CD4-positive, CD25-positive, alpha-beta regulatory T cell (primary cell): Measurements from ENCODE around the gene CIB4. TPM values are rescaled to one million over a fixed set of nuclear protein-coding genes. Genes with fewer than 3 reads are reported as not detected.

Experiments
- ATAC-seq, 2 donors: fragments of 150-1000 bp; cut with Tn5 transposase; one replicate each; pipeline ENCODE4 v1.10.0; 2021; ENCODE audit warnings: low read depth in 2 of 2, moderate number of reproducible peaks in 2 of 2, moderate library complexity in 1 of 2
- DNase-seq, 3 donors: peaks; one replicate each; pipeline versions ENCODE4 v3.0.0 to v3.0.0-alpha.2; 2012 to 2022; ENCODE audit warnings: mixed read lengths in 1 of 3
- H3K27ac ChIP-seq: one replicate; pipeline ENCODE4 v1.7.0; 2013; ENCODE audit warnings: mild to moderate bottlenecking, low read length; ENCODE audit not compliant: insufficient read depth, poor library complexity, severe bottlenecking
- H3K27me3 ChIP-seq: one replicate; pipeline ENCODE4 v1.7.0; 2013; ENCODE audit warnings: low read length; ENCODE audit not compliant: control insufficient read depth, insufficient read depth
- H3K36me3 ChIP-seq: one replicate; pipeline ENCODE4 v1.7.0; 2013; ENCODE audit warnings: mild to moderate bottlenecking, low read length, moderate library complexity; ENCODE audit not compliant: control insufficient read depth, insufficient read depth
- H3K4me1 ChIP-seq: 2 replicates; pipeline ENCODE4 v1.7.0; 2013; ENCODE audit warnings: mild to moderate bottlenecking, low read length; ENCODE audit not compliant: insufficient read depth, control insufficient read depth, poor library complexity, severe bottlenecking
- H3K4me3 ChIP-seq: one replicate; pipeline ENCODE4 v1.7.0; 2013; ENCODE audit warnings: low read depth, mild to moderate bottlenecking, low read length, moderate library complexity
- H3K9me3 ChIP-seq, 2 experiments: 1 replicate in 1 of 2; 2 replicates in 1 of 2; pipeline ENCODE4 v1.7.0; 2013; ENCODE audit warnings: low read length in 2 of 2, mild to moderate bottlenecking in 1 of 2, moderate library complexity in 1 of 2; ENCODE audit not compliant: control insufficient read depth in 2 of 2
- H3K27ac Mint-ChIP-seq, 3 donors: one replicate each; pipeline ENCODE4 v1.8.0; 2020 to 2022; ENCODE audit warnings: mild to moderate bottlenecking in 3 of 3, mixed read lengths in 3 of 3, moderate library complexity in 2 of 3
- H3K27me3 Mint-ChIP-seq: one replicate; pipeline ENCODE4 v1.8.0; 2022; ENCODE audit warnings: mild to moderate bottlenecking, mixed read lengths
- H3K36me3 Mint-ChIP-seq: one replicate; pipeline ENCODE4 v1.8.0; 2020; ENCODE audit warnings: mixed read lengths
- H3K4me1 Mint-ChIP-seq, 4 donors: one replicate each; pipeline ENCODE4 v1.8.0; 2020 to 2022; ENCODE audit warnings: mixed read lengths in 4 of 4, mild to moderate bottlenecking in 1 of 4
- H3K4me3 Mint-ChIP-seq, 4 donors: one replicate each; pipeline ENCODE4 v1.8.0; 2020 to 2022; ENCODE audit warnings: mild to moderate bottlenecking in 4 of 4, mixed read lengths in 4 of 4, moderate library complexity in 3 of 4
- H3K9me3 Mint-ChIP-seq, 7 donors: one replicate each; pipeline ENCODE4 v1.8.0; 2020 to 2022; ENCODE audit warnings: mixed read lengths in 7 of 7, mild to moderate bottlenecking in 3 of 7, moderate library complexity in 2 of 7
- polyA plus RNA-seq, 4 donors: library from polyadenylated mRNA; unstranded; fragments of 300-500 nt; fragmentation: Illumina TruSeq; gene quantifications; one replicate each; pipeline ENCODE4 v1.2.3, GENCODE V29; 2021
- total RNA-seq: library from RNA; stranded (reverse); gene quantifications from one replicate; pipeline ENCODE4 v1.2.3, GENCODE V29; 2022

CIB4 gene
- total and polyA plus RNA-seq, 5 donors from 2014 or later = not detected

GRCh38 chr2:26626606-26627005 is 14.6 kb downstream of the CIB4 start:
- no peak overlapping the region for H3K4me3 ChIP-seq
- H3K27ac Mint-ChIP-seq = no peak overlapping the region
- H3K27ac ChIP-seq = no peak overlapping the region
- no peaks in the 10 kb centered on the region for H3K36me3 Mint-ChIP-seq
- H3K27me3 ChIP-seq = no peaks in the 10 kb centered on the region
- no peaks in the 10 kb centered on the region for H3K4me1 ChIP-seq
- no peak overlapping the region for H3K4me3 Mint-ChIP-seq
- H3K9me3 Mint-ChIP-seq = peaks cover 0 to 1% (median 0%) of the 10 kb centered on the region in 7 donors
- no peaks in the 10 kb centered on the region for H3K9me3 ChIP-seq
- H3K27me3 Mint-ChIP-seq = peaks cover 4% of the 10 kb centered on the region
- no peaks in the 10 kb centered on the region for H3K36me3 ChIP-seq
- no peaks in the 10 kb centered on the region for H3K4me1 Mint-ChIP-seq
- DNase-seq (no peak), ATAC-seq (no peak)

- peaks cover 0 to 3% of the 10 kb centered on the region in 2 experiments for H3K9me3 ChIP-seq
- Mint-ChIP-seq H3K9me3 (peaks cover 0 to 1% (median 0%) of the 10 kb centered on the region in 7 donors), H3K4me3 (no peak overlapping the region), H3K27ac (no peak overlapping the region), H3K27me3 (peaks cover 4% of the 10 kb centered on the region), H3K4me1 (peaks cover 0 to 3% (median 0%) of the 10 kb centered on the region in 4 donors), H3K36me3 (no peaks in the 10 kb centered on the region)
- H3K4me3 ChIP-seq = no peak overlapping the region
- H3K27ac ChIP-seq = no peak overlapping the region
- H3K4me1 ChIP-seq = no peaks in the 10 kb centered on the region
- no peaks in the 10 kb centered on the region for H3K36me3 ChIP-seq
- no peaks in the 10 kb centered on the region for H3K27me3 ChIP-seq
- ATAC-seq = no peak
- no peak for DNase-seq
Observed at GRCh38 chr2:26623541-26624495, 17.3 kb downstream of the CIB4 start.

DNA sequence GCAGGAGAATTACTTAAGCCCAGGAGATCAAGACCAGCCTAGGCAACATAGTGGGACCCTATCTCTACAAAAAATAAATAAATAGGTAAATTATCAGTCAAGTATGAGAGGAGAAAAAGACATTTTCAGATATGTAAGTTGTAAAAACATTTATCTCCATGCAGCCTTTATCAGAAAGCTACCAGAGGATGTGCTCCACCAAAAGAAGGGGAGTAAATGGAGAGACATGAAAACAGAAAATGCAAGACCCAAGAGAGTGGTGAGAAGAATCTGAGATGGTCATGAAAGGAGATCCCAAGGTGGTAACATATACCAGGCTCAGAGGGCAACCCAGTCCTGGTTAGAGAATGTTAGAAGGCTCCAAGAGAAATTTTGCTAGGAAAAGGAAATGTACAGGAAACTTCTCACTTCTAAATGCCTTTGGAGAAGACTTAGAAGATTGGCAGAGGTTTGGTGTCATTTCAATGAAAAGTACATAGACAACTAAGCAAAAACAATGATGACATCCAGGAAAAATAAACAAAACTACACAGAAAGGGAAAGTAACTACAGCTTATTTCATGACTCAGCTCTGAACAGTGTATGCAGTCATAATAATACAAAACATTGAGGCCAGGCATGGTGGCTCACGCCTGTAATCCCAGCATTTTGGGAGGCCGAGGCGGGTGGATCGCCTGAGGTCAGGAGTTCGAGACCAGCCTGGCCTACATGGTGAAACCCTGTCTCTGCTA is 19.5 kb downstream of the CIB4 start:
- Histone ChIP-seq H3K36me3 (no peaks in the 10 kb centered on the region), H3K27ac (no peak overlapping the region), H3K27me3 (no peaks in the 10 kb centered on the region), H3K9me3 (peaks cover 0 to 3% of the 10 kb centered on the region in 2 experiments), H3K4me3 (no peak overlapping the region), H3K4me1 (no peaks in the 10 kb centered on the region)
- no peak for DNase-seq
- Mint-ChIP-seq H3K27ac (no peak overlapping the region), H3K4me1 (peaks cover 0 to 3% (median 0%) of the 10 kb centered on the region in 4 donors), H3K4me3 (no peak overlapping the region), H3K36me3 (no peaks in the 10 kb centered on the region), H3K9me3 (peaks cover 0 to 2% (median 0%) of the 10 kb centered on the region in 7 donors), H3K27me3 (peaks cover 6% of the 10 kb centered on the region)
- ATAC-seq = no peak

DNA sequence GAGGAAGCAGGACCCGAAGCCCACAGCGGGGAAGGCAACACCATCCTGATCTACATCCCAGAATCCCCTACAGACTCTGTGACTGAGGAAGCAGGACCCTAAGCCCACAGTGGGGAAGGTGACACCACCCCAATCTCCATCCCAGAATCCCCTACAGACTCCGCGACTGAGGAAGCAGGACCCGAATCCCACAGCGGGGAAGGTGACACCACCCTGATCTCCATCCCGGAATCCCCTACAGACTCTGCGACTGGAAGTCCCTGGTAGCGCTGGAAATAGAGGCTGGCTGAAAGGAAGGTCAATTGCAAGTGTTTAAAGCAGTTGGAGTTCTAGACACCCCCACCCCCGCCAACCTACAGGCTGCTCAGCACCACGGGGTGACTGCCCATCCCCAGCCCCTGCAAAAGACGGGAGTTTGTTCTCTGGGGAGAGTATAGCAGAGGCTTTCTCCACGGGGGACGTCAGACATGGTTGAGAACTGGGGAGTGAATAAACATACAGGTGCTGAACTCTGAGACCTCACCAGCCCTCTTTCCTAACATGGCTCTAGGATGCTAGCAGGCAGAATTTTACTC is 21.0 kb downstream of the CIB4 start:
- no peak overlapping the region for H3K4me3 ChIP-seq
- no peak overlapping the region for H3K27ac ChIP-seq
- peaks cover 0 to 3% of the 10 kb centered on the region in 2 experiments for H3K9me3 ChIP-seq
- H3K4me1 ChIP-seq = no peaks in the 10 kb centered on the region
- no peak overlapping the region for H3K4me3 Mint-ChIP-seq
- ATAC-seq = no peak
- no peaks in the 10 kb centered on the region for H3K36me3 ChIP-seq
- H3K36me3 Mint-ChIP-seq = no peaks in the 10 kb centered on the region
- no peak overlapping the region for H3K27ac Mint-ChIP-seq
- peaks cover 0 to 2% (median 0%) of the 10 kb centered on the region in 7 donors for H3K9me3 Mint-ChIP-seq
- peaks cover 9% of the 10 kb centered on the region for H3K27me3 Mint-ChIP-seq
- peaks cover 0 to 3% (median 0%) of the 10 kb centered on the region in 4 donors for H3K4me1 Mint-ChIP-seq
- DNase-seq = no peak
- H3K27me3 ChIP-seq = no peaks in the 10 kb centered on the region

- H3K9me3 Mint-ChIP-seq = peaks cover 0 to 2% (median 0%) of the 10 kb centered on the region in 7 donors
- Histone ChIP-seq H3K4me1 (no peaks in the 10 kb centered on the region), H3K27me3 (no peaks in the 10 kb centered on the region), H3K36me3 (no peaks in the 10 kb centered on the region), H3K4me3 (no peak overlapping the region), H3K27ac (no peak overlapping the region), H3K9me3 (peaks cover 0 to 3% of the 10 kb centered on the region in 2 experiments)
- ATAC-seq (no peak), DNase-seq (peak in 1 of 3 donors; percentile 8)
- peaks cover 9% of the 10 kb centered on the region for H3K27me3 Mint-ChIP-seq
- peaks cover 0 to 3% (median 0%) of the 10 kb centered on the region in 4 donors for H3K4me1 Mint-ChIP-seq
- H3K4me3 Mint-ChIP-seq = no peak overlapping the region
- H3K36me3 Mint-ChIP-seq = no peaks in the 10 kb centered on the region
- H3K27ac Mint-ChIP-seq = no peak overlapping the region
Observed at GRCh38 chr2:26619521-26619951, 21.6 kb downstream of the CIB4 start.

GRCh38 chr2:26619096-26619495 is 22.1 kb downstream of the CIB4 start:
- H3K4me3 ChIP-seq = no peak overlapping the region
- no peaks in the 10 kb centered on the region for H3K27me3 ChIP-seq
- H3K9me3 ChIP-seq = peaks cover 0 to 3% of the 10 kb centered on the region in 2 experiments
- no peak for DNase-seq
- Mint-ChIP-seq H3K27ac (no peak overlapping the region), H3K9me3 (peaks cover 0 to 2% (median 0%) of the 10 kb centered on the region in 7 donors), H3K4me3 (no peak overlapping the region), H3K27me3 (peaks cover 9% of the 10 kb centered on the region), H3K36me3 (no peaks in the 10 kb centered on the region), H3K4me1 (peaks cover 0 to 3% (median 0%) of the 10 kb centered on the region in 4 donors)
- H3K36me3 ChIP-seq = no peaks in the 10 kb centered on the region
- H3K4me1 ChIP-seq = no peaks in the 10 kb centered on the region
- no peak overlapping the region for H3K27ac ChIP-seq
- no peak for ATAC-seq

DNA sequence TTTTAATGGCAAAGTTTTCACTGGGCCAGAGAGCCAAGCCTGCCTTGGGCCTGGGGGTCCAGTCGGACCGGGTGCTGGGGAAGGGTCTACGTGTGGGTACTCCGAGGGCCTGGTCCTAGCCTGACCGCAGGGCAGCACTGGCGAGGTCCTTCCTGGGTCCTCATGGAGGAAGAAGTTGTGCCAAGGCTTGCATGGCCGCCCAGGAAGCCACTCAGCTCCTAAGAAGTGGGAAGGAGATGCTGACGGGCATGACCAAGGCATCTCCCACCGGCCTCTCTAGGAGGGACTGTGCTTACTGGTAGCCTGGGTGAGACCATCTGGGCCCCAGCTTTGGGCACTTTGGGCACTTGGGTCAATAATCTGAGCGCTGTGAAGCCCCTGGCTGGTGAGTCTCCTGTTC is 22.6 kb downstream of the CIB4 start:
- DNase-seq (no peak), ATAC-seq (no peak)
- Histone ChIP-seq H3K4me3 (no peak overlapping the region), H3K27me3 (no peaks in the 10 kb centered on the region), H3K9me3 (peaks cover 0 to 3% of the 10 kb centered on the region in 2 experiments), H3K4me1 (no peaks in the 10 kb centered on the region), H3K36me3 (no peaks in the 10 kb centered on the region), H3K27ac (no peak overlapping the region)
- Mint-ChIP-seq H3K27ac (no peak overlapping the region), H3K36me3 (no peaks in the 10 kb centered on the region), H3K9me3 (peaks cover 0 to 2% (median 0%) of the 10 kb centered on the region in 7 donors), H3K27me3 (peaks cover 9% of the 10 kb centered on the region), H3K4me3 (no peak overlapping the region), H3K4me1 (peaks cover 0 to 3% (median 0%) of the 10 kb centered on the region in 4 donors)
